Left lung (tissue), 10 donors: ENCODE data around the gene BRSK1. TPM values are rescaled to one million over a fixed set of nuclear protein-coding genes. Genes with fewer than 3 reads are reported as not detected.

Source experiments
- ATAC-seq: fragments of 200-7000 bp; cut with Tn5 transposase; one replicate; pipeline ENCODE4 v1.9.1; 2020; ENCODE audit warnings: moderate library complexity
- DNase-seq, 4 donors: peaks; one replicate each; pipeline ENCODE4 v3.0.0-alpha.2; 2013 to 2020
- H3K27ac ChIP-seq, 2 donors: fragments of 200-600 bp; sonication (generic) in 1 of 2; one replicate each; pipeline versions ENCODE4 v1.5.0 to v1.8.0; 2020 to 2021
- H3K27me3 ChIP-seq, 2 donors: fragments of 200-600 bp; sonication (generic) in 1 of 2; one replicate each; pipeline versions ENCODE4 v1.5.0 to v1.8.0; 2020 to 2021
- H3K36me3 ChIP-seq, 2 donors: fragments of 200-600 bp; sonication (generic) in 1 of 2; one replicate each; pipeline versions ENCODE4 v1.5.0 to v1.8.0; 2020 to 2021
- H3K4me1 ChIP-seq, 2 donors: fragments of 200-600 bp; one replicate each; pipeline ENCODE4 v1.8.0; 2021
- H3K4me3 ChIP-seq, 2 donors: fragments of 200-600 bp; sonication (generic) in 1 of 2; one replicate each; pipeline versions ENCODE4 v1.5.0 to v1.8.0; 2020 to 2021; ENCODE audit warnings: mild to moderate bottlenecking in 1 of 2
- H3K9me3 ChIP-seq, 2 donors: fragments of 200-600 bp; sonication (generic) in 1 of 2; one replicate each; pipeline versions ENCODE4 v1.5.0 to v1.8.0; 2020 to 2021
- intact Hi-C, 2 donors: fragments of 100-400 bp; cut with DNase I; formaldehyde crosslinking; loops; one replicate each; pipeline versions ENCODE4 v1.11.2 to v1.14.2; 2022
- polyA plus RNA-seq, 6 donors: library from polyadenylated mRNA; unstranded; fragments of 120-200 nt; gene quantifications; one replicate each; pipeline ENCODE4 v1.2.1, GENCODE V29; 2013; ENCODE audit not compliant: insufficient read length in 6 of 6
- total RNA-seq, 2 donors: library from RNA; stranded (reverse); fragmentation: NEBNext Ultra II Directional; extraction: Animal tissue kit (Norgen Biotek cat#: 25700); gene quantifications; one replicate each; pipeline ENCODE4 v1.2.1, GENCODE V29; 2021
- TF ChIP-seq, protein P1 (sequence below), 2 donors: fragments of 200-600 bp; sonication (generic) in 1 of 2; IDR thresholded peaks; one replicate each; pipeline versions ENCODE4 v1.5.0 to v1.8.0; 2021; ENCODE audit warnings: antibody characterized with exemption in 2 of 2
- donor health status: DM: no; HTN: yes; CAD: no.
- donor health status: DM: no; HTN: no; CAD: no.

Gene BRSK1
- total and polyA plus RNA-seq, 8 donors = 2.2 to 18.1 (median 13.6) TPM

DNA sequence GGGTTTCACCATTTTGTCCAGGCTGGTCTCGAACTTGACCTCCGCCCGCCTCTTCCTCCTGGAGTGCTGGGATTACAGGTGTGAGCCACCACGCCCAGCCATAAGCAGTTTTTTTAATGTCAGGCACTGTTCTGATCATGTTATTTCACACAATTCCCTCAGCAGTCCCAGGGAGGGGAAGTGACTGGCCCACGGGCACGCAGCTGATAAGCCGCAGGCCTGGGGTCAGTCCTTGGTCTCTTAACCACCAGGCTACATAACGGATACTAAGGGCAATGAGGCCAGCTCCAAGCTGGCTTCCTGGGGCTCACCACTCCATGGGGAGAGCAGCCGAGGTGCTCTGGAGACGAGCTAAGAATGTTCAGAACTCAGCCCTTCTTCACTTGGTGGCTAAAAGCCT is 13.5 kb downstream of the BRSK1 start:
- intact Hi-C loops = loop anchor here in 1 of 2 donors (10.0 kb wide), 1 partner anchor 118 kb away; no protein-coding TSS in a partner anchor
- TF ChIP-seq, protein P1, sequence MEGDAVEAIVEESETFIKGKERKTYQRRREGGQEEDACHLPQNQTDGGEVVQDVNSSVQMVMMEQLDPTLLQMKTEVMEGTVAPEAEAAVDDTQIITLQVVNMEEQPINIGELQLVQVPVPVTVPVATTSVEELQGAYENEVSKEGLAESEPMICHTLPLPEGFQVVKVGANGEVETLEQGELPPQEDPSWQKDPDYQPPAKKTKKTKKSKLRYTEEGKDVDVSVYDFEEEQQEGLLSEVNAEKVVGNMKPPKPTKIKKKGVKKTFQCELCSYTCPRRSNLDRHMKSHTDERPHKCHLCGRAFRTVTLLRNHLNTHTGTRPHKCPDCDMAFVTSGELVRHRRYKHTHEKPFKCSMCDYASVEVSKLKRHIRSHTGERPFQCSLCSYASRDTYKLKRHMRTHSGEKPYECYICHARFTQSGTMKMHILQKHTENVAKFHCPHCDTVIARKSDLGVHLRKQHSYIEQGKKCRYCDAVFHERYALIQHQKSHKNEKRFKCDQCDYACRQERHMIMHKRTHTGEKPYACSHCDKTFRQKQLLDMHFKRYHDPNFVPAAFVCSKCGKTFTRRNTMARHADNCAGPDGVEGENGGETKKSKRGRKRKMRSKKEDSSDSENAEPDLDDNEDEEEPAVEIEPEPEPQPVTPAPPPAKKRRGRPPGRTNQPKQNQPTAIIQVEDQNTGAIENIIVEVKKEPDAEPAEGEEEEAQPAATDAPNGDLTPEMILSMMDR (IDR thresholded peaks at IDR 0.05) = no peak
- ATAC-seq (no peak), DNase-seq (no peak)
- Histone ChIP-seq H3K9me3 (no peaks in the 10 kb centered on the region), H3K4me3 (no peak overlapping the region), H3K27me3 (peaks cover 0 to 12% of the 10 kb centered on the region in 2 donors), H3K27ac (no peak overlapping the region), H3K36me3 (no peaks in the 10 kb centered on the region), H3K4me1 (peaks cover 0 to 10% of the 10 kb centered on the region in 2 donors)

DNA sequence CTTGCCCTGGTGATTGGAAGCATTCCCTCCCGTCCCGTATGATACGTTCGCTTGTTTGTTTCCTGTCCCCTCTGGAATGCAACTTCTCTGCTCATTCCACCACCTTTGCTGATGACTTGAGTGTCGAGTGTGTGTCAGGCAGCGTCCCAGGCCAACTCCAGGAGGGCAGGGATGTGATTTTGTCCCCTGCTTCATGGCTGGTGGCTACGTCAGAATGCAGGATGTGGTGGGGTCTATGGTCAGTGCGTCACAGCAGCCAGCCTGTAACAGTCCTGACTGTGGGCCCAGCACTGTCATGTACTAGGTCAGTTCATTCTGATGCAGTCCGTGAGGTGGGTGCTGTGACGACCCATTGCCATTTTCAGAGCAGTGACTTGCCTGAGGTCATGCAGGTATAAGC is 16.2 kb downstream of the BRSK1 start:
- no peak for DNase-seq
- H3K4me1 ChIP-seq = peaks cover 0 to 10% of the 10 kb centered on the region in 2 donors
- H3K36me3 ChIP-seq = no peaks in the 10 kb centered on the region
- intact Hi-C loops = loop anchor here in 1 of 2 donors (10.0 kb wide), 2 partner anchors 85 to 115 kb away; partner anchors contain the start of genes RPL28 and TMEM238
- no peaks in the 10 kb centered on the region for H3K9me3 ChIP-seq
- no peak for ATAC-seq
- no peak overlapping the region for H3K27ac ChIP-seq
- TF ChIP-seq, protein P1 (IDR thresholded peaks at IDR 0.05) = no peak
- no peak overlapping the region for H3K4me3 ChIP-seq
- peaks cover 0 to 12% of the 10 kb centered on the region in 2 donors for H3K27me3 ChIP-seq

DNA sequence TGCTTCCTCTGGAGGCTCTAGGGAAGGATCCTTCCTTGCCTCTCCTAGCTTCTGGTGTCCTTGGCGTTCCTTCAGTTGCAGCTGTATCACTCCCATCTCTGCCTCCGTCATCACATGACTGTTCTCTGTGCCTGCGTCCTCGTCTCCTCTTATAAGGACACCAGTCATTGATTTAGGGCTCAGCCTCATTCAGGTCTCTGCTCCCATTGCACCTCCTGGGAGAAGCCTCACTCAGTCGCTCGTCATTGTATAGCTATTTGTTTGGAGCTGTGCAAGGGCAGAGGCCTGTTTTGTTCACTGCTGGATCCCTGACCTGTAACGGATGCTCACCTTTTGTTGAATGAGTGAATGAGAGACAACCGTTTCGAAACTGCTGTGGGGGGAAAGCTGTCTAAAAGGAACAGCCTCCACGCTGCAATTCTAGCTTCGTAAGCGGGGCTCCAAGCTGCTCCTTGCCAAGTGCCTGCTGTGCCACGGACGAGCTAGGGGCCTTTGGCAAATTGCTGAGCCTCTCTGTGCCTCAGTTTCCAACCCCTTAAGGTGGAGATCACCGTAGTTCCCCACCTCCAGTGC is 17.2 kb downstream of the BRSK1 start:
- Histone ChIP-seq H3K27ac (no peak overlapping the region), H3K4me1 (peaks cover 0 to 10% of the 10 kb centered on the region in 2 donors), H3K4me3 (no peak overlapping the region), H3K27me3 (peaks cover 0 to 12% of the 10 kb centered on the region in 2 donors), H3K9me3 (no peaks in the 10 kb centered on the region), H3K36me3 (no peaks in the 10 kb centered on the region)
- intact Hi-C loops = loop anchor here in 1 of 2 donors (10.0 kb wide), 1 partner anchor 84 kb away; the partner anchor contains the start of genes RPL28 and TMEM238
- ATAC-seq (no peak), DNase-seq (no peak)
- TF ChIP-seq, protein P1 (IDR thresholded peaks at IDR 0.05) = no peak

DNA sequence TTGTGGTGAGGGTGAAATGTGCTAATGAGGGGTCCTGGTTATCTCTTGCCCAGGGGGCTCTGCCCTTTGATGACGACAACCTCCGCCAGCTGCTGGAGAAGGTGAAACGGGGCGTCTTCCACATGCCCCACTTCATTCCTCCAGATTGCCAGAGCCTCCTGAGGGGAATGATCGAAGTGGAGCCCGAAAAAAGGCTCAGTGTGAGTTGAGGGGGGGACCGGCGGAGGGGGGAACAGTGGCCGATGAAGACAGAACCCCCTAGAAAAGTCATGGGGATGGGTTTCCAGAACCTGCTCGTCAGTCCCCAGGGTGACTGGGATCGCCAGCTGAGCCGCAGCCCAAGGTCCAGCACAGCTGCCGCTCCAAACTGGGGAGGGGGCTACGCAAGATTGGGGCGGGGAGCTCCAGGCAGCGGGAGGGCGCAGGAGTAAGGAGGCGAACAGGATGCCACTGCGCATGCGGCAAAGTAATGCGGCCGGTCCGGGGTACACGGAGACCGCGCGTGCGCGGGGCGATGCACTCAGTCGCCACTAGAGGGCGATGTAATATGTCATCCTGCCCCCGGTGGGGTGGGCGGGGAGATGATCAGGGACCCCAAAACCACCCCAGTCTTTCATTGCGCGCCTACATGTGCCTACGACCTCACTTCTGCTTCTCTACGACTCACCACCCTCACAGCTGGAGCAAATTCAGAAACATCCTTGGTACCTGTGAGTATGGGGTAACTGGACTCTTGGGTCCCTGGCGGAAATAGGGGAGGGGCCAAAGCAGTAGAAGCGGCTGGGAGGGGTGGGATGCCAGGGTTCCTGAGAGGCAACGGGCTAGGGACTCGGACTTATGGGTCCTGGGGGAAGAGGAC is 17.9 kb downstream of the BRSK1 start:
- ATAC-seq (peak; percentile 98), DNase-seq (peak; percentile 77 to 97 (median 92))
- Histone ChIP-seq H3K9me3 (no peaks in the 10 kb centered on the region), H3K4me1 (peaks cover 0 to 10% of the 10 kb centered on the region in 2 donors), H3K4me3 (peak overlapping the region; percentile 5 to 26), H3K36me3 (no peaks in the 10 kb centered on the region), H3K27me3 (peaks cover 0 to 12% of the 10 kb centered on the region in 2 donors), H3K27ac (no peak overlapping the region)
- TF ChIP-seq, protein P1 (IDR thresholded peaks at IDR 0.05) = peak; percentile 99
- intact Hi-C loops = loop anchor here in 1 of 2 donors (10.0 kb wide), 1 partner anchor 83 kb away; the partner anchor contains the start of genes RPL28 and TMEM238

DNA sequence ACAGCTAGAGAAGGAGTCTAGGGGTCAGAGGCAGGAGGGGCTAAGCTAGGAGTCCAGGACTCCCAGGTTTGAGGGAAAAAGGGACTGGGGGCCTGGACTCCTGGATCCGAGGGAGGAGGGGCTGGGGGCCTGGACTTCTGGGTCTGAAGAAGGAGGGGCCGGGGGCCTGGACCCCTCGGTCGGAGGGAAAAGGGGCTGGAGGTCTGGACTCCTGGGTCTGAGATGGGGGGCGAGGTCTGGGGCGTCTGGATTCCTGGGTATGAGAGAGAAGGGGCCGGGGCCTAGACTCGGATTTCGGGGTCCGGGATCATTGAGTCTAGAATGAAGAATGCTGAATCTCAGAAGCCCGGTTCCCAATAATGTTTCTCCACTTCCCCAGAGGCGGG is 18.5 kb downstream of the BRSK1 start:
- intact Hi-C loops = loop anchor here in 1 of 2 donors (10.0 kb wide), 1 partner anchor 82 kb away; the partner anchor contains the start of genes RPL28 and TMEM238

More for the DNA sequence above, 18.5 kb downstream of the BRSK1 start:
- H3K9me3 ChIP-seq = no peaks in the 10 kb centered on the region
- no peak overlapping the region for H3K27ac ChIP-seq
- TF ChIP-seq, protein P1 (IDR thresholded peaks at IDR 0.05) = no peak
- H3K4me1 ChIP-seq = peaks cover 0 to 10% of the 10 kb centered on the region in 2 donors
- H3K27me3 ChIP-seq = peaks cover 0 to 11% of the 10 kb centered on the region in 2 donors
- no peaks in the 10 kb centered on the region for H3K36me3 ChIP-seq
- peak overlapping the region in 1 of 2 donors; percentile 26 for H3K4me3 ChIP-seq
- ATAC-seq (no peak), DNase-seq (no peak)
